Cerebellar nuclear complex (tissue), 1 donor: Measurements from ENCODE around the gene TP53BP2.
"Not testable (repeated sequence)": the region's sequence is repeated elsewhere in the genome, so short reads cannot be mapped to it uniquely, and the experiment has no call there.

Experiments
- DNase-seq, 2 experiments: peaks; one replicate each; lab custom pipeline; 2025; lab: John Stamatoyannopoulos, UW

The TP53BP2 gene

DNA sequence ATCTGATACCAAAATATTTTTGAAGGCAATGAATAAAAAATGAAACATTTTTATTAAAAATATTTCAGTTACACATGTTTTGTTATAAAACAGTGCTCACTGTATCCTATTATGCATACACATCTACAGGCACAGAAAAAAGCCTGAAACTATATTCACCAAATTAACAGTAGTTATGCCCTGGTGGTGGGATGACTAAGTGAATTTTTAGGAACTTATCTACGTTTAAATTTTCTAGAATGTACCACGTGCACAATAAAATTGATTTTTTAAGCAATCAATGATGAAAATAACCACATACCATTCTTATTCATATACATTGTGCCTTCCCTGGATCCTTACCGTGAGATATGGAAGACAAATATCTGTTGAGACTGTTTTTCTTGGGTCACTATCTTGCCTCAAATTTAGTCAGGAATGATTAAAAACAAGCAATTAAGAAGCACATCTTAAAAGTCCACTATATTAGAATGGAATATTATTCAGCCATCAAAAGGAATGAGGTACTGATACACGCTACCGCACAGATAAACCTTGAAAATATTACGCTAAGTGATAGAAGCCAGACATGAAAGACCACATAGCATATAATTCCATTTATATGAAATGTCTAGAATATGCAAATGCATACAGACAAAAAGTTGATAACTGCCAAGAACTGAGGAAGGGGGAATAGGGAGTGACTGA, 17.4 kb downstream of the TP53BP2 start:
- no peak for DNase-seq

DNA sequence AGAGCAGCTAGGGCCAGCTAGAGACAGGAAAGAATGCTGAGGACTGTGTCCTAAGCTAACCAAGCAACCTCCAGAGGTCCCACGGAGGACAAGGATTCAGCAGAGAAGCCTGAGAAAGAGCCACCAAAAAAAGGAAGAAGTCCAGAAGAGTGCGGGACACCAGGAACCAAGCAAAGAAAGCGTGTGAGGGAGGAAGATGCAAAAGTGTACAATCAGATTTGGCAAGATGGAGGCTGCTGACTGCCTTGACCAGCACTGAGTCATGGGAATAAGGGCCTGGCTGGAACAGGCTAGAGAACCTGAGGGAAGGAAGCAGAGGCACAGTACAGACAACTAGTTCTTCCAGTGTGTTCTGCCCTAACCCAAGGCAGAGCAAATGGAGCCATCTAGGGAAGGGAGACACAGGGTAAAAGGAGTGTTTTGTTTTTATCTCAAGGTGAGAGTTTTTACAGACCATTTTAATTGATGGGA, 18.5 kb downstream of the TP53BP2 start:
- DNase-seq, result no peak

DNA sequence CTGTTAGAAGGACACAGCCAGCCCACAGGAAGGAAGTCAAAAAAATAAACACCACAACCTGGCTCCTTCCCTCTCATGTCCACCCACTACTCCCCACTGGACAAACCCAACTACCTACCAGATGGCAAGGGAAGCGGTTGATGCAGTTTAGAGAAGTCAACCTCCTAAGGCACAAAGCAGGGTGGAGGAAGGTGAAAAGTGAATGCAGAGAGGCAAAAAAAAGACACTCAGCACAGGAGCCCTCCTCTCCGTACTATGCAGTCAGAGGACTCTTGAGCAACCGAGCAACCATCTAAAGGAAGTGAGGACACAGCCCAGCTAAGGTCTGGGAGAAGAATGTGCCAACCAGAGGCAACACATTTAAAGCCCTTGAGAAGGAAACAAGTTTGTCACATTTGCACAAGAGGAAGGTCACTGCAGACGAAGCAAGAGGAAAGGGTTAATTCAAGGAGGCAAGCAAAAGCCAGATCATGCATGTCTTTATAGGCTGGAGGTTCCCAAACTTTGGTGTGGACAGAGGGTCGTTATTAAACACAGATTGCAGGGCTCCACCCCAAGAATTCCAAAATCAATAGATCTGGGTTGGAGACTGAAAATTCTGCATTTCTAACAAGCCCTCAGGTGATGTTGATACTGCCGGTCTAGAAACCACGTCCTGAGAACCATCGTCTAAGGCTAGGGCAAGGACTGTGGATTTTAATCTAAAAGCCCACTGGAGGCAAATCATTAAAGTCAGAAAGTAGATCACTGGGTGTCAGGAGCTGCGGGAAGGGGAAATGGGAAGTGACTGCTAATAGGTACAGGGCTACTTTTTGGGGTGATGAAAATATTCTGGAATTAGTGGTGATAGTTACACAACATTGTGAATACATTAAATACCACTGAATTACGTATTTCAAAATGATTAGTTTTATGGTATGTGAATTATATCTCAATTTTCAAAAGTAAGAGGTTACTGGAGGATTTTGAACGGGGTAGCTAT, 19.7 kb downstream of the TP53BP2 start:
- DNase-seq, result no peak

DNA sequence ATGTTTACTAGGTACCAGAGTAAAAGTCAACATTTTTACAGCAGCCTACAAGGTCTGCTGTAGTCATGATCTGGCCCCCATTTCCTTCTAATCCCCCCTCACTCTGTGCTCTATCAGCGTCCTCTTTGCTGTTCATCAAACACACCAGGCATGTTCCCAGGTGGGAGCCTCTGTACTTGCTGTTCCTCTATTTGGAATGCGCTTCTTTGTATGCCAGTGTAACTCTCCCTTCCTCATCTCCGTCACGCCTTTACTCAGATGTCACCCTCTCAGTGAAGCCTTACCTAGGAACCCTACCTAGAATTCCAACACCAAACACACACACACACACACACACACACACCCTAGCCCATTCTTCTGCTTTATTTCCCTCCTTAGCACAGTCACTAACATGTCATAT, 21.0 kb downstream of the TP53BP2 start:
- DNase-seq, result no peak

DNA sequence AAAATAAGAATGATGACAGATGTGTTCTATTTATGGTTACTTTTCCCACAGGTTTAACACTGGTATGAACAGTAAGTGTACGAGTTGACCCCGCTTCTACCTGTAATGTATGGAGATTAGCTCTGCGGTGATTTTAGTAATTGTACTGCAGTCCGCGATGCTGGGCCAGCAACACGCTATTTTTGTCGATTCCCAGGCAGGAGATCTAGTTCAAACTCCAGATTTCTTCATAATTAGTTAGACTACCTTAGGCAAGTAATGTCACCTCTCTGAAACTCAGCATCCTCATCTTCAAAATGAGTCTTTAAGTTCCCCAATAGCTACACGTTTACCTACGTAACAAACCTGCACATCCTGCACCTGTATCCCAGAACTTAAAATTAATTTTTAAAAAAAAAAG, 21.5 kb downstream of the TP53BP2 start:
- DNase-seq, result no peak

DNA sequence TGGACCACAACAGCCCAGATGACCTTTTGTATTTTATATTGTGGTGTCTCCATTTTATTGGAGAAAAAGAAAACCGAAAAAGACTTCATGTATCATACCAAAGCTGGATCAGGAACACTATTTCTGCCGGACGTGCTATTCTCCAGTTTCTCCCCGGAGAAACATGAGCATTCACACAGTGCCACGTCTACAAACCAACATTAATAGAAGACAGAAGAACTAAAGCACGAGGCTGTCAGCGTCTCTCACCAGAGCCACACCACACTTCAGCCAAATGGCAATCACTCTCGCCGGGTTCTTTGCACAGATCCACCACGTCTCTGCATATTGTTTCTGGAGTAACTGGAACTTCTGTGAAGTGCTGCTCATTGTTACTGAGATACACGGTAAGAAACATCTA, 24.8 kb downstream of the TP53BP2 start:
- DNase-seq, result no peak

DNA sequence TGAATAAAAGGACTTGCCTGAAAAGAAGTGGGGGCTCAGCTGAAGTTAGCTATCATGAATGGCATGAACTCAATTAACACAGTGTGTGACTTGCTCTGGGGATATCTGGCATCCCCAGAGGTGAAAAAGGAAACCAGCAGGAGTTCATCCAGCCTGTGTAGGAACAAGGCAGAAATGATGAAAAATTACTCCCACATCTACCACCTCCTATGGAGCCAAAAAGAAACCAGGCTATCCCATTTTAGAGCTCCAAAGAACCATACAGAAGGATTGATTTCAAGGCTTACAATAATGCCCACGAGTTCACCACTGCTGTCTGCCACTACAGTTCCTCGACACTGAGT, 25.3 kb downstream of the TP53BP2 start:
- no peak for DNase-seq

DNA sequence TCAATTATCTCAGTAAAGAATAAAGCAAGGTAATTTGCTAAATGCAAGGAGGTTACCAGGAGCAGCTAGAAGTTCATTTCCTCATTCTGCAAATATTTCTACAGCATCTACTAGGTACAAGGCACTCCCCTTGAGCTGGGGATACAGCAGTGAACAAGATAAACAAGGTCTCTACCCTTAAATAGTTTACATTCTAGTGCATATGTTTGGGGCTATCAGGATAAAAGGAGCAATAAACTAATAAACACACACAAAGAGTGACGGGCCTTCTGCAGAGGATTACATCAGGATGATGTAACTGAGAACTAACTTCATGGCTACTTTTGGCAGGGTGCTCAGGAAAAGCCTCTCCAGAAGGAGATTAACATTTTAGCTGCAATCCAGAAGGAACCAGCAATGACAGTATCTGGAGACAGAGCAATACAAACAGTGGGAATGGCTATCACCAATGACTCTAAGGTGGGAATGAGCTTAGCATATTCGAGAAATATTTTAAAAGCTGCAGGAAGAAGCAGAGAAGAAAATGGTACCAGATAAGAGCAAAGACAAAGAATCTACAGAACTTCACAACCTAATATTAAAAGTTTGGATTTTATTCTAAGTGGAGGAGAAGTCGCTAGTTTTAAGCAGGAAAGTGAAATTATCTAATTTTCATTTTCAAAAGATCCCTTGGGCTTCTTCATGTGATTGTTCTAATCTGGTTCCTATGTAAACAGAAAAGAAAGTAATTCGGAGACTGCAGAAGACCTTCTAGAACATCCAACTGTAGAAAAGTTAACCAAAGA, 25.8 kb downstream of the TP53BP2 start:
- DNase-seq, result no peak

DNA sequence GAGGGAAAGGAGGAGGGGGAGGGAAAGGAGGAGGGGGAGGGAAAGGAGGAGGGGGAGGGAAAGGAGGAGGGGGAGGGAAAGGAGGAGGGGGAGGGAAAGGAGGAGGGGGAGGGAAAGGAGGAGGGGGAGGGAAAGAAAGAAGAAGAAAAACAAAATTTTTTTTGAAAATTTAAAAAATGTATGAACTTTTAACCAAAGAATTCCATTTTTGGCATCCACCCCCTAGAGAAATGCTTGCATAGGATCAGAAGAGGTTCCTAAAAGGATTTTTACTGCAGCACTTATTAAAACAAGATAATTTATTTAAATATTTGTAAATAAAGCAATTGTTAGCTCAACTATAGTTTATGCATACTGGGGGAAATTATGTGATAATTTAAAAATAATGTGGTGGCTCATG, 28.5 kb downstream of the TP53BP2 start:
- DNase-seq, result not testable (repeated sequence)

DNA sequence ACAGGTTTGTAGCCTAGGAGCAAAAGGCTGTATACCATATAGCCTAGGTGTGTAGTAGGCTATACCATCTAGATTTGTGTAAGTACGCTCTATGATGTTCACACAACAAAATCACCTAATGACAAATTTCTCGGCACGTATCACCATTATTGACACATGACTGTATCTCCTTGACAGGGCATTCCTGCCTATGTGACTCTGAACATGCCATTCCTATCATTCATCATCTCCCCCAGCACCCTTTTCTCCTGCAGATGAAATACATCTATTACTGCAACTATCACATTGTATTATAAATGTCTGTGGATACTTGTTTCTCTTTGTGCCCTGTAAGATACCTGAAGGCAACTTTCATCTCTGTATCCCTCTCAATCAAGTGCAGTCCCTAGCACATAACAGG, 29.9 kb downstream of the TP53BP2 start:
- DNase-seq, result no peak

DNA sequence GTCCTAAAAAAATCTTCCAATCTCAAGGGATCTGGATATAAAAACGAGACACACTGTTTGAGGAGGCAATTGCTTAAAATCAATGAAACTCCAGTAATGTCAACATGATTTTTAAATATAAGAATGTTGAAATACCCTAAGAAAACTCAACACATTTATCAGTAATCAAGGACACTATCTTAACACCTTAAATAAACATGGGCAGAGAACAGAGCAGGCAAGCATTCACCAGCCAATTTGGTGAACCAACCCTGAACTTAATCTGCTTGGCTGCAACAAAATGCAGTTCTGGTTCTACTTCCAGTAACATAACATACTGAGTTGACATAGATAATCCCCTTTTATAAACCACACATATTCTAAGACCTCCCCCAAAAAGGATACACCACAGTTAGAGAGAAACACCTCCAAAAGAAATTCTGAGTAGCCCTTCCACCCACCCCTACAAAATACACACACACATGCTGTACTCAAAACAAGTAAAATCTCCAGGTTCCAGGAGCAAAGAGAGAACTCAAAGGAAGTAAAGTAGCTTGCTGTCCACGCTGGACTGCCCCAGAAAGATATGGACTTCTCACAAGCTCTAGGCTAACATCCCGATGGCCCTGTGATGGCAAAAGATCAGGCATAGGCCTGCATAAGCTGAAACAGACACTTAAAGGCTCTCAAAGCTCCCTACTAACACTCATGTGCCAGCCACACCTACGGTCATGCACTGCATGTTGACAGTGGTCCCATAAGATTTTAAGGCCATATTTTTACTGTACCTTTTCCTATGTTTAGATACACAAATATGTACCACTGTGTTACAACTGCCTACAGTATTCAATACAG, 30.5 kb downstream of the TP53BP2 start:
- DNase-seq, result no peak

DNA sequence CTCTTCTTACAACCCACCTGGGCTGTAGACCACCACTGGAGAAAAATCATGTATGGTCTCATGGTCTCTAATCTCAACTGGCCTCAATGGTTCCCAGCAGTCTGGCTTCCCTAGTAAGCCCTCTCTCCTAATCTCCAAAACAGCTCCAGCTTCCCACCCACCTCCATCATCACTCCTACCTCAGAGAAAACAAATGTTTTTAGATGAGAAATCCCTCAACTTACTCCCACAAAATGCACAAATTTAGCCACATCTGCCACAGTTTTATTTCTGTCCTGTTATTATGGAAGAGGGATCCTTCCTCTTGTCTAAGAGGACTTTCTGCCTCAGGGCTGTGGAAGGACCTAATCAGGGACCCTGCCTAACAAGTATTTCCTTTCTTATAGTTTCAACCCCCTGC, 32.1 kb downstream of the TP53BP2 start:
- DNase-seq, result no peak

DNA sequence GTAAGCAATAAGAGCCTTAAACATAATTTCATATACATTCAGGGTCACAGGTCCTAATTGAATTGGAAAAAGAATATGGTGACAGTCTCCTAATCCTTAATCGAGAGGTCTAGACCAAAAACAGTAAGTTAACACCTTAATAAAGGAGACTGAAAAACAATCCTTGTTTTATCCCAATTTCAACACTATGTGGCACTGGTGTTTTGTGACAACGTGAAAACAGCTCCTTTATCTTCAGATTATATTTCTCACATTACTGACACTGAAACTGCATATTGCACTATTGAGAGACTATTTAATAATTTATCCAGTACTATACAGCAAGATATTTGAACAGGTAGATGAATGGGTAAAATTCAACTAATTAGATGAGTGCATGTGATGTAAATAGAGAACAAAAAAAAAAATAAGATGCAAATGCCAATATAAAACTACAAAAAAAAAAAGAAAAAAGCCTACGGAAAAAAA, 34.1 kb downstream of the TP53BP2 start:
- DNase-seq, result no peak

DNA sequence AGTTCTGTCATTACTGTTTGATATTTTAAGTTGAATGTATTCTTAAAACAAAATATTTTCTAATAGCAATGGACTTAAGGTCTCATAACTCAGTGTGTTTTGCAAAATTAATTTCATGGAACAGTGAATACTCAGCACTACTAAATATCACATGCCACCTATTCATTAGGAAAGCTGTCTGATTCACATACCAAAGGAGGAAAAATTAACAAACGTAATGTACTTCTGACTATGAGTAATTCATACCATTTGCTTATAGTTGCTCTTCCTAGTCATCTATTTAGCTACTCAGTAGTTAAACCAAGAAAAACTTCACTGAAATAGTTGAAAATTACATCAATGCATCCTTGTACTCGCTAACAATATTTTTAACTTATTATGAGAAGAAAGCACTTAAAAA, 35.2 kb downstream of the TP53BP2 start:
- no peak for DNase-seq

DNA sequence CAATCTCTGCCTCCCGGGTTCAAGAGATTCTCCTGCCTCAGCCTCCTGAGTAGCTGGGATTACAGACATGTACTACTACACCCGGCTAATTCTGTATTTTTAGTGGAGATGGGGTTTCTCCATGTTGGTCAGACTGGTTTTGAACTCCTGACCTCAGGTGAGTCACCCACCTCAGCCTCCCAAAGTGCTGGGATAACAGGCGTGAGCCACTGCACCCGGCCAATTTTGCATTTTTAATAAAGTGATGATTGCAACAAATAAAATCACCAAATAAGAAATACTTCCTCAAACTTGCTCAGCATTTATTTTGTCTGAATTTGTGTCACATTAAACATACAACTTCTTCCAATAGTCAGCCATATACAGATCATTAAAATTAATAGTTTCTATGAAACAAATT, 35.8 kb downstream of the TP53BP2 start:
- not testable (repeated sequence) for DNase-seq

DNA sequence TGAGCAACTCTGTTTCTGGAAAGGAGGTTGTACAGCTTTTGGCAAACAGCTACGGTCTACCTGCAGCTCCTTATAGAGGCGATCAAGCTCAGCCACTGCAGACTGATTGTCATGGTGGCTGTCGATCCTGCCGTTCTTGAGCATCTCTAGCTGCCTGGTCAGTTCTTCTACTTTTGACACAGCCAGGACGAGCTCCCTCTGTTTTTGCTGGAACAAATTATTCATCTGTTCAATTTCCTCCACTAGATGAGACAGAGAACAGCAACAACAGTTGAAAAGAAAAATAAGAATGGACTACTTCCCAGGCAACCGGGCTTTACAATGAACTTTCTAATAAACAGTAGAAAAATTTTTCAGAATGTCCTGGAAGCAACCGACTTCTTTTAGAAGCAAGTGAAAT, 42.5 kb downstream of the TP53BP2 start:
- DNase-seq, result no peak

DNA sequence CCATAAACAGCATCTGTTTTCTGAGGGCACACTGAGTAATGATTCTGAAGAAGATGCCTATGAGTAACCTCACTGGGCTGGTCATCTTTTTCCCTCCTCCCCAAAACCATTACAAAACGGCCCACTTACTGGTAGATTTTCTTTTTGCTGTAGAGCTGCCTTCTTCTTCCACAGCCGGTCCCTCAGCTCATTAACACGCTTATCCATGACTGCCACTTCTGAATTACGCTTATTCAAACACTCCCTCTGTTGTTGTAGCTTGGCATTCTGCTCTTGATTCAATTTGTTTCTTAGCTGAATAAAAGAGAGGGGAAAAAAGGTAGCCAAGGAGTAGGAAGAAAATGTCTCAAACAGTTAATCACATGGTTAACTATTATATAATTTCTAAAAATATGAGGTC, 43.1 kb downstream of the TP53BP2 start:
- DNase-seq, result no peak

DNA sequence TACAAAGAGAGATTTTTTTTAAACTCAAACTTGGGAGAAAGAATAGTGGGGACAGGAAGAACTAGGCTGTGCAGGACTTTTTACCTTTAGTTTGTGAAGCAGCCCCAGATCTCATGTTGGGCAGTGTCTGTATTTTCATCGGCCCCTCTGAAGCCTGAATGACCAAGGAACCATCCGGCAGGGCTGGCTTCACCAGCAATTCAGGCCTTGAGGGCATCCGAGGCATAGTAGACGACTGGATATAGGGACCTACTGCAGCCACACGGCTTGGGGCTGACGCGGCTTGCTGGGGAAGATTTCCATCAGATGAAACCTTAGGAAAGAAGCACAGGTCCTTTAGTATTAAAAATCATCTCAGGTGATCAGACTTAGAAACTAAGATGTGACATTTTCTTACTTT, 43.7 kb downstream of the TP53BP2 start:
- no peak for DNase-seq

DNA sequence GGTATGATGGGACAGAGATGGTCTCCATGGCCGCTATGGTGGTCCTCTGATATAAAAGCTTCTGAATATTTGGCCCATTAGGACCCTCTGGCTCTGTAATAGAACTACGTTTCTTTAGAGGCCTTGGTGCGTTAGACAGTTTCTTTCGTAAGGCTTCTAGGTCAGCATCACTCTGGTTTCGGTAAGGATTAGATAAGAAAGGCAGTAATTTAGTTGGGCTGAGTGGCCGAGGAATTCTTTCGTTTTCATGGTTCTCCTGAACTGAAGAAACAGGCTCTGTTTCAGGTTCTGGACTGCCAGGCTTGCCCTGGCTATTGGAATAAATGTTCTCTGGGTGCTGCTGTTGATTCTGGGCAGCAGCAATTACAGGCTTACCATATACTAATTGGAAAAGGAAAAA, 49.5 kb downstream of the TP53BP2 start:
- no peak for DNase-seq

DNA sequence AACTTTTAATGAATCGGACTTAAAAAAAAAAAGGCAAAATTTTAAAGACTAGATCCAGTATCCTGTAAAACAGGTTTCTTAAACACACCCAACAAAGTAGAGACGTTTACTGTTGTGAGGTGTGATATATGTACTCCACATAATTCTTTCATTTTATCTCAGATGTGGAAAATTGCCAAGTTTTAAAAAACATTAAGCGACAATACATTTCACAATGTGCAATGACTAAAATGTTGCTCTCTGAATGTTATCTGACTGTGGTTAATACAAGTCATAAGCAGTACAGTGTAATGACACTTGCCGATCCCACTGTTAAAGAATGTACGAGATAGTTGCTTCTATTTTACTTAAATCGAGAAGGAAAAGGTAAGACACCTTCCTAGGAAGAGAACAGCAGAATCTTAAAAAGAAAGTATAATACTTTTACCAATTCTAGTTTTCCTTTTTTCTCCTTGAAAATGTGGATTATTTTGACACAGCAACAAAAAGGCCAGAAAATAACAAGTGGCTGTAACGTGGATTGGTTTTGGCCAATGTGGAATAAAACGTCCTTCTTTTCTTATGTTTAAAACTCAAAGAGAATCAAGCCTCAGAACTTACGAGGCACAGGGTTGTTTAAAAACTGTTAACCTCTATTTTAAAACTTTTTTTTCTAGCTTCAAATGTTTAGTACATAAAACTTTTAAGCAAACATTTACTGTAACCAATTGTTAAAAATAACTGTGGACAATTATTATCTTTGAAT, 51.4 kb downstream of the TP53BP2 start:
- no peak for DNase-seq

DNA sequence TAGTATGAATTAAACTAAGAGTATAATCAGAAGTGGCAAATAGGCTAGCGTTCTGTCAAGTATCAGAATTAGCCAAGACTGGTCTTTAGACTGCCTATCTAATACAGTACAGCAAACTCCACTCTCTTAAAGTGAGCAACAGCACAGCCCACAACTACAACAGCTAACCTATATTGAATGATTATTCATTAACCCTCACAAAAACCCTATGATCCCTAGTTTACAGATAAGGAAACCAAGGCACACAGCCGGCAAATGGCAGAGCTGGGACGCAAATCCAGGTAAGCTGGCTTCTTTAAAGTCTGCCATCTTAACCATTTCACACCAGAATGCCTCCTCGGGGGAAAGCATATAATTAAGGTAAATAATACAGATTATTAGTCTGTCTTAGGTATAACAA, 52.0 kb downstream of the TP53BP2 start:
- DNase-seq, result no peak
